ENCODE measurements around the gene ZNF512B.
"Not testable (repeated sequence)": the region's sequence is repeated elsewhere in the genome, so short reads cannot be mapped to it uniquely, and the experiment has no call there.

Gene ZNF512B

GRCh38 chr20:63931735-63932134 lies 38.0 kb downstream of the ZNF512B start:
- H3K4me3 ChIP-seq (ENCODE audit: control insufficient read depth, low read depth, low read length) = no peak overlapping the region
- no peak for TF ChIP-seq CTCF (IDR thresholded peaks at IDR 0.05; ENCODE audit: control insufficient read depth, insufficient read depth, low read depth, low read length, missing control alignments)

GRCh38 chr20:63930971-63931553 lies 38.7 kb downstream of the ZNF512B start:
- H3K4me3 ChIP-seq (ENCODE audit: control insufficient read depth, low read depth, low read length) = no peak overlapping the region
- DNase-seq (ENCODE audit: low read depth) = no peak
- no peak for TF ChIP-seq CTCF (IDR thresholded peaks at IDR 0.05; ENCODE audit: control insufficient read depth, insufficient read depth, low read depth, low read length, missing control alignments)

More at GRCh38 chr20:63931735-63932134, 38.0 kb downstream of the ZNF512B start:
- no peak for DNase-seq (ENCODE audit: low read depth)

GRCh38 chr20:63929473-63929883 lies 40.3 kb downstream of the ZNF512B start:
- not testable (repeated sequence) for H3K4me3 ChIP-seq (ENCODE audit: control insufficient read depth, low read depth, low read length); DNase-seq (ENCODE audit: low read depth)

- no peak overlapping the region for H3K4me3 ChIP-seq (ENCODE audit: control insufficient read depth, low read depth, low read length)
- no peak for DNase-seq (ENCODE audit: low read depth)
- TF ChIP-seq CTCF (IDR thresholded peaks at IDR 0.05; ENCODE audit: control insufficient read depth, insufficient read depth, low read depth, low read length, missing control alignments) = no peak
Measured at GRCh38 chr20:63929071-63929470, 40.7 kb downstream of the ZNF512B start.

- DNase-seq (ENCODE audit: low read depth) = no peak
- no peak overlapping the region for H3K4me3 ChIP-seq (ENCODE audit: control insufficient read depth, low read depth, low read length)
- no peak for TF ChIP-seq CTCF (IDR thresholded peaks at IDR 0.05; ENCODE audit: control insufficient read depth, insufficient read depth, low read depth, low read length, missing control alignments)
Measured at GRCh38 chr20:63926298-63926697, 43.4 kb downstream of the ZNF512B start.

GRCh38 chr20:63924241-63924640 lies 45.5 kb downstream of the ZNF512B start:
- DNase-seq (ENCODE audit: low read depth) = no peak
- no peak overlapping the region for H3K4me3 ChIP-seq (ENCODE audit: control insufficient read depth, low read depth, low read length)

GRCh38 chr20:63923651-63924050 lies 46.1 kb downstream of the ZNF512B start:
- no peak for DNase-seq (ENCODE audit: low read depth)
- H3K4me3 ChIP-seq (ENCODE audit: control insufficient read depth, low read depth, low read length) = no peak overlapping the region
- TF ChIP-seq CTCF (IDR thresholded peaks at IDR 0.05; ENCODE audit: control insufficient read depth, insufficient read depth, low read depth, low read length, missing control alignments) = no peak

More at GRCh38 chr20:63924241-63924640, 45.5 kb downstream of the ZNF512B start:
- no peak for TF ChIP-seq CTCF (IDR thresholded peaks at IDR 0.05; ENCODE audit: control insufficient read depth, insufficient read depth, low read depth, low read length, missing control alignments)

Data from AG09309 (cell line).